PC-3 (cell line): ENCODE results near the gene ORM2.

Source experiments
- CTCF ChIP-seq: fragments of 300-600 bp; sonication (generic); conservative IDR thresholded peaks from 2 replicates; pipeline ENCODE4 v1.5.1; 2017; ENCODE audit warnings: antibody characterized with exemption, low read depth, mild to moderate bottlenecking, low read length
- EZH2 ChIP-seq: fragments of 300-600 bp; sonication (generic); IDR thresholded peaks from one replicate; pipeline ENCODE4 v1.6.1; 2017; ENCODE audit warnings: antibody characterized with exemption, mild to moderate bottlenecking, low read length; ENCODE audit not compliant: unreplicated experiment
- EZH2phosphoT487 ChIP-seq: fragments of 300-600 bp; sonication (generic); IDR thresholded peaks from 2 replicates; pipeline ENCODE4 v1.6.1; 2018; ENCODE audit warnings: mild to moderate bottlenecking, antibody characterized with exemption, low read length, borderline replicate concordance

GRCh38 chr9:114304416-114305188 lies 25.1 kb upstream of the ORM2 start:
- no peak for TF ChIP-seq CTCF
- no peak for TF ChIP-seq EZH2
- TF ChIP-seq EZH2phosphoT487 = no peak
